GM20000 (cell line): ENCODE data around the gene EFNA5.

Experiments used
- DNase-seq: peaks from one replicate; pipeline ENCODE4 v3.0.0; 2012; ENCODE audit warnings: low spot score
- CTCF ChIP-seq: IDR thresholded peaks from 2 replicates; pipeline ENCODE4 v1.5.1; 2012; ENCODE audit warnings: mild to moderate bottlenecking, control low read depth; ENCODE audit errors: extremely low read depth, missing control alignments

Gene EFNA5

GRCh38 chr5:107404595-107405374, 266.0 kb downstream of the EFNA5 start:
- no peak for DNase-seq

GRCh38 chr5:107403228-107403953, 267.3 kb downstream of the EFNA5 start:
- no peak for TF ChIP-seq CTCF
- no peak for DNase-seq

More at GRCh38 chr5:107404595-107405374, 266.0 kb downstream of the EFNA5 start:
- TF ChIP-seq CTCF: no peak

- TF ChIP-seq CTCF: no peak
- no peak for DNase-seq
Measured at GRCh38 chr5:107402434-107403227, 268.1 kb downstream of the EFNA5 start.

GRCh38 chr5:107401470-107402122, 269.1 kb downstream of the EFNA5 start:
- TF ChIP-seq CTCF: no peak
- no peak for DNase-seq

- TF ChIP-seq CTCF: no peak
- no peak for DNase-seq
Measured at GRCh38 chr5:107400328-107400727, 270.4 kb downstream of the EFNA5 start.

- DNase-seq: no peak
- TF ChIP-seq CTCF: no peak
Measured at GRCh38 chr5:107398703-107399102, 272.0 kb downstream of the EFNA5 start.
